HG03442 (cell line): ENCODE measurements around the gene RABAC1.
"Not testable (repeated sequence)": the region's sequence is repeated elsewhere in the genome, so short reads cannot be mapped to it uniquely, and the experiment has no call there.

Experiments
- ATAC-seq: cut with Tn5 transposase; IDR thresholded peaks from one replicate; pipeline ENCODE4 v1.9.1; 2021; ENCODE audit warnings: mild to moderate bottlenecking, moderate library complexity; ENCODE audit not compliant: unreplicated experiment

Gene RABAC1

GRCh38 chr19:41947091-41947490 lies 12.0 kb downstream of the RABAC1 start:
- ATAC-seq = no peak

GRCh38 chr19:41945135-41945766 lies 13.9 kb downstream of the RABAC1 start:
- ATAC-seq = peak; percentile 85

GRCh38 chr19:41944336-41944735 lies 14.8 kb downstream of the RABAC1 start:
- ATAC-seq = no peak

- no peak for ATAC-seq
These were observed 17.5 kb downstream of the RABAC1 start for GRCh38 chr19:41941410-41942202.

GRCh38 chr19:41940731-41941409 lies 18.3 kb downstream of the RABAC1 start:
- no peak for ATAC-seq

- ATAC-seq = no peak
These were observed 19.0 kb downstream of the RABAC1 start for GRCh38 chr19:41939861-41940730.

- ATAC-seq = not testable (repeated sequence)
These were observed 19.9 kb downstream of the RABAC1 start for GRCh38 chr19:41939209-41939608.

GRCh38 chr19:41937525-41938468 lies 21.3 kb downstream of the RABAC1 start:
- ATAC-seq = no peak

- no peak for ATAC-seq
These were observed 22.2 kb downstream of the RABAC1 start for GRCh38 chr19:41936961-41937360.

GRCh38 chr19:41936416-41936850 lies 22.7 kb downstream of the RABAC1 start:
- ATAC-seq = no peak

GRCh38 chr19:41935760-41936415 lies 23.2 kb downstream of the RABAC1 start:
- no peak for ATAC-seq

- ATAC-seq = no peak
These were observed 24.2 kb downstream of the RABAC1 start for GRCh38 chr19:41934849-41935374.

GRCh38 chr19:41933693-41934426 lies 25.3 kb downstream of the RABAC1 start:
- no peak for ATAC-seq

- no peak for ATAC-seq
These were observed 26.3 kb downstream of the RABAC1 start for GRCh38 chr19:41932720-41933332.

- no peak for ATAC-seq
These were observed 26.8 kb downstream of the RABAC1 start for GRCh38 chr19:41932259-41932719.

GRCh38 chr19:41930926-41931592 lies 28.1 kb downstream of the RABAC1 start:
- ATAC-seq = no peak

- no peak for ATAC-seq
These were observed 28.8 kb downstream of the RABAC1 start for GRCh38 chr19:41930322-41930722.
